Esophagus (tissue), 2 donors: ENCODE data around the gene GPX2. TPM values are rescaled to one million over a fixed set of nuclear protein-coding genes. Genes with fewer than 3 reads are reported as not detected.

ENCODE experiments used
- H3K27ac ChIP-seq, 2 donors: one replicate each; pipeline ENCODE4 v1.5.1; 2013; ENCODE audit warnings: low read depth in 2 of 2, mild to moderate bottlenecking in 2 of 2, inconsistent platforms in 1 of 2, low read length in 1 of 2, moderate library complexity in 1 of 2
- H3K27me3 ChIP-seq, 2 donors: one replicate each; pipeline ENCODE4 v1.6.1; 2013; ENCODE audit warnings: low read length in 2 of 2, control low read depth in 1 of 2, mild to moderate bottlenecking in 1 of 2; ENCODE audit not compliant: insufficient read depth in 2 of 2, control insufficient read depth in 1 of 2
- H3K36me3 ChIP-seq, 2 donors: one replicate each; pipeline ENCODE4 v1.6.1; 2013; ENCODE audit warnings: low read length in 1 of 2; ENCODE audit not compliant: control insufficient read depth in 2 of 2, insufficient read depth in 2 of 2
- H3K4me1 ChIP-seq, 2 donors: one replicate each; pipeline ENCODE4 v1.6.1; 2013; ENCODE audit warnings: low read length in 1 of 2; ENCODE audit not compliant: control insufficient read depth in 2 of 2, insufficient read depth in 2 of 2
- H3K4me3 ChIP-seq, 2 donors: one replicate each; pipeline ENCODE4 v1.5.1; 2013; ENCODE audit warnings: low read length in 2 of 2, mild to moderate bottlenecking in 2 of 2, low read depth in 1 of 2, moderate library complexity in 1 of 2
- H3K9me3 ChIP-seq, 2 donors: one replicate each; pipeline ENCODE4 v1.6.1; 2013; ENCODE audit warnings: mild to moderate bottlenecking in 2 of 2, low read depth in 1 of 2, low read length in 1 of 2, moderate library complexity in 1 of 2; ENCODE audit not compliant: control insufficient read depth in 2 of 2, insufficient read depth in 1 of 2
- WGBS, 2 donors: extraction: QIAGEN DNeasy Blood & Tissue Kit; methylation state at CpG; one replicate each; pipeline ENCODE4 v1.1.7; 2013; 5-methylcytosine and 5-hydroxymethylcytosine counted together
- polyA plus RNA-seq, 2 donors: library from polyadenylated mRNA; stranded (reverse); fragments of 200-250 nt; gene quantifications; one replicate each; pipeline ENCODE4 v1.2.3, GENCODE V29; 2013
- donor health status: healthy with polysubstance abuse.
- donor health status: Bipolar disorder and iron deficiency.

The GPX2 gene
- polyA plus RNA-seq, 2 donors, result 77.2 to 128 TPM

GRCh38 chr14:64944861-64945260 is 2.3 kb upstream of the GPX2 start:
- no peaks in the 10 kb centered on the region for H3K9me3 ChIP-seq
- WGBS, 2 donors, result 93 to 99% methylated on average over 4 of the region's 4 CpGs
- peaks cover 0 to 4% of the 10 kb centered on the region in 2 donors for H3K36me3 ChIP-seq
- H3K4me1 ChIP-seq, result peaks cover 0 to 11% of the 10 kb centered on the region in 2 donors
- no peak overlapping the region for H3K4me3 ChIP-seq
- H3K27me3 ChIP-seq, result no peaks in the 10 kb centered on the region
- H3K27ac ChIP-seq, result no peak overlapping the region

DNA sequence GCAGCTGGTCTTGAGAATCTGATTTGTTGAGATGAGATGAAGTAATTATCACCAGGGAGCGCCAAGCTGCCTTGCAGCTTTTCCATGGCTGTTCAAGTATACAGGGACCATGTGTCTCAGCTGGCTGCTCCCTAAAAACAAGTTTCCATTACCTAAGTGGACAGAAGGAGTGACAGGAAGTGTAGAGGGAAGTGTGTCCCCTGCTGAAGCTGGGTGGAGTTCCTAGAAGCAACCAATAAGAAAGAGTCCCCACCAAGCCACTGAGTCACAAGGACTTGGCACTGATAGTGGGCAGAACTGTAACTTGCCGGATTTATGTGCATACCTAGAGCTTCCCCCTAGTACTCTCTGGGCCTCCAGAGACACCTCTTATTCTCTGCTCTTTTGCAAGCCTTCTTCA is 1.5 kb upstream of the GPX2 start:
- H3K27ac ChIP-seq, result peak overlapping the region in 1 of 2 donors; percentile 10
- WGBS, 2 donors, result 77% methylated on average over 2 of the region's 2 CpGs
- H3K4me3 ChIP-seq, result no peak overlapping the region
- no peaks in the 10 kb centered on the region for H3K9me3 ChIP-seq
- H3K27me3 ChIP-seq, result no peaks in the 10 kb centered on the region
- H3K36me3 ChIP-seq, result peaks cover 0 to 4% of the 10 kb centered on the region in 2 donors
- H3K4me1 ChIP-seq, result peaks cover 0 to 13% of the 10 kb centered on the region in 2 donors

DNA sequence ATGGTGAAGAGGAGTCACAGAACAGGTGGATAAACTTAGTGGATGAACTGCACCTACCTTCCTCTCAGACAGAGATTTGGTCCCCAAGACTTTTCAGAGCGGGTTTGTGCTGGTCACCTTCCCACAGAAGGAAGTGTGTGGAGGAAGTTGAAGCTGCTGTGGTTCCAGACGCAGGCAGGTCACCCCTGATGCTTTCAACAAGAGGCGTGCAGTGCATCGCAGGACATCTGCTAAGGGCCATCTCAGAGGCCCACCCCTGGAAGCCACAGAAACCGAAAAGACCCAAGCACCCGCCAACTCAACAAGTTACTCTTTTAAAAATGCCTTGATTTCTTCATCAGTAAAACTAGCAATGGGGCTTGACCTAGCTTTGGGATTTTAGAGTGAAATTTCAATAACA is 1.0 kb upstream of the GPX2 start:
- WGBS, 2 donors, result 82% methylated on average over 6 of the region's 6 CpGs
- Histone ChIP-seq H3K36me3 (peaks cover 0 to 6% of the 10 kb centered on the region in 2 donors), H3K27ac (peak overlapping the region; percentile 10 to 62), H3K4me3 (no peak overlapping the region), H3K27me3 (no peaks in the 10 kb centered on the region), H3K4me1 (peaks cover 0 to 13% of the 10 kb centered on the region in 2 donors), H3K9me3 (no peaks in the 10 kb centered on the region)

GRCh38 chr14:64940336-64940910 is 2.1 kb downstream of the GPX2 start:
- Histone ChIP-seq H3K4me1 (peaks cover 0 to 13% of the 10 kb centered on the region in 2 donors), H3K27ac (no peak overlapping the region), H3K36me3 (peaks cover 0 to 3% of the 10 kb centered on the region in 2 donors), H3K4me3 (no peak overlapping the region), H3K27me3 (no peaks in the 10 kb centered on the region), H3K9me3 (no peaks in the 10 kb centered on the region)
- 89 to 91% methylated on average over 3 of the region's 3 CpGs for WGBS, 2 donors

DNA sequence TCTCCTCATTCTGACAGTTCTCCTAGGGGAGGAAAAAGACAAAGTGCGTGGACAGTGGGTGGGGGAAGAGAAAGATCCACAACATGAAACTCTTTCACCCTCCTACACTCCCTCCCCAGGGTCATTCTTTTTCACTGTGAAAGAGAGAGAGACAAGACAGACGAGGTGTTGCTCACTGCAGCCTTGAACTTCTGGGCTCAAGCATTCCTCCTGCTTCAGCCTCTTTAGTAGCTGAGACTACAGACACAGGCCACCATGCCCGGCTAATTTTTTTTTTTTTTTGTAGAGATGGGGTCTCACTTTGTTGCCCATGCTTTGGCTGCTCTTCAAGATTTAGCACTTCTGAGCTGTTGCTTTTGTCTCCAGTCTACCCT is 2.7 kb downstream of the GPX2 start:
- H3K27me3 ChIP-seq, result no peaks in the 10 kb centered on the region
- H3K9me3 ChIP-seq, result no peaks in the 10 kb centered on the region
- peaks cover 0 to 13% of the 10 kb centered on the region in 2 donors for H3K4me1 ChIP-seq
- H3K36me3 ChIP-seq, result peaks cover 0 to 3% of the 10 kb centered on the region in 2 donors
- 86 to 87% methylated on average over 3 of the region's 3 CpGs for WGBS, 2 donors
- H3K4me3 ChIP-seq, result no peak overlapping the region
- no peak overlapping the region for H3K27ac ChIP-seq

- WGBS, 2 donors, result 89 to 93% methylated on average over 17 of the region's 17 CpGs
- H3K27ac ChIP-seq, result no peak overlapping the region
- H3K4me1 ChIP-seq, result peaks cover 0 to 11% of the 10 kb centered on the region in 2 donors
These were observed 3.4 kb downstream of the GPX2 start for GRCh38 chr14:64938972-64939816.

DNA sequence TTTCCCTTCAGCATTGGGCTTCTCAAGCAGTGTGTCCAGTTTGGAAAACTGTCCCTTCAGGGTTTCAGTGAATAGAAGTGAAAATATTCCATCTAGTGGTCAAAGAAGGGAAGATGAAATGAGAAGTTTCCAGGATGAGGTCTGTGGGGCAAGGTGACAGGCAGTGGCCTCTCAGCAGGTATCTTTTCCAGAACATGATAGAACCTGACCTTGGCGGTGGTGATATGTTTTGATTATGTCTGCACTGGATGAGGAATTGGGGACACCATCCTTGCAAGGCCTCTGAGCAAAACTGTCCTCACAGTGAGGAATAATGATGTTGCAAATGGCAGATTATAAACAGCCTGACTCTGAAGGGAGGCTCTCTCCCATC is 4.7 kb downstream of the GPX2 start:
- peaks cover 0 to 2% of the 10 kb centered on the region in 2 donors for H3K4me1 ChIP-seq
- 81 to 90% methylated on average over 1 of the region's 1 CpG for WGBS, 2 donors
- no peaks in the 10 kb centered on the region for H3K27me3 ChIP-seq
- no peaks in the 10 kb centered on the region for H3K9me3 ChIP-seq
- H3K27ac ChIP-seq, result no peak overlapping the region
- H3K36me3 ChIP-seq, result peaks cover 2 to 4% of the 10 kb centered on the region in 2 donors
- no peak overlapping the region for H3K4me3 ChIP-seq

More at GRCh38 chr14:64938972-64939816, 3.4 kb downstream of the GPX2 start:
- peaks cover 0 to 3% of the 10 kb centered on the region in 2 donors for H3K36me3 ChIP-seq
- no peaks in the 10 kb centered on the region for H3K27me3 ChIP-seq
- no peaks in the 10 kb centered on the region for H3K9me3 ChIP-seq
- no peak overlapping the region for H3K4me3 ChIP-seq

GRCh38 chr14:64937171-64937820 is 5.2 kb downstream of the GPX2 start:
- Histone ChIP-seq H3K36me3 (peaks cover 3 to 5% of the 10 kb centered on the region in 2 donors), H3K4me3 (no peak overlapping the region), H3K27ac (no peak overlapping the region), H3K9me3 (no peaks in the 10 kb centered on the region), H3K4me1 (peaks cover 0 to 2% of the 10 kb centered on the region in 2 donors), H3K27me3 (no peaks in the 10 kb centered on the region)
- 19 to 28% methylated on average over 1 of the region's 1 CpG for WGBS, 2 donors

- no peaks in the 10 kb centered on the region for H3K27me3 ChIP-seq
- no peak overlapping the region for H3K4me3 ChIP-seq
- H3K36me3 ChIP-seq, result peaks cover 5 to 6% of the 10 kb centered on the region in 2 donors
- H3K4me1 ChIP-seq, result peaks cover 0 to 2% of the 10 kb centered on the region in 2 donors
- 65 to 79% methylated on average over 2 of the region's 2 CpGs for WGBS, 2 donors
- no peak overlapping the region for H3K27ac ChIP-seq
- H3K9me3 ChIP-seq, result no peaks in the 10 kb centered on the region
These were observed 7.0 kb downstream of the GPX2 start for GRCh38 chr14:64935508-64935907.
